HG02852 (cell line): ENCODE measurements around the gene PRIMPOL.

Source experiments
- ATAC-seq: cut with Tn5 transposase; IDR thresholded peaks from one replicate; pipeline ENCODE4 v1.9.1; 2021; ENCODE audit warnings: mild to moderate bottlenecking, moderate library complexity; ENCODE audit not compliant: unreplicated experiment

The PRIMPOL gene

DNA sequence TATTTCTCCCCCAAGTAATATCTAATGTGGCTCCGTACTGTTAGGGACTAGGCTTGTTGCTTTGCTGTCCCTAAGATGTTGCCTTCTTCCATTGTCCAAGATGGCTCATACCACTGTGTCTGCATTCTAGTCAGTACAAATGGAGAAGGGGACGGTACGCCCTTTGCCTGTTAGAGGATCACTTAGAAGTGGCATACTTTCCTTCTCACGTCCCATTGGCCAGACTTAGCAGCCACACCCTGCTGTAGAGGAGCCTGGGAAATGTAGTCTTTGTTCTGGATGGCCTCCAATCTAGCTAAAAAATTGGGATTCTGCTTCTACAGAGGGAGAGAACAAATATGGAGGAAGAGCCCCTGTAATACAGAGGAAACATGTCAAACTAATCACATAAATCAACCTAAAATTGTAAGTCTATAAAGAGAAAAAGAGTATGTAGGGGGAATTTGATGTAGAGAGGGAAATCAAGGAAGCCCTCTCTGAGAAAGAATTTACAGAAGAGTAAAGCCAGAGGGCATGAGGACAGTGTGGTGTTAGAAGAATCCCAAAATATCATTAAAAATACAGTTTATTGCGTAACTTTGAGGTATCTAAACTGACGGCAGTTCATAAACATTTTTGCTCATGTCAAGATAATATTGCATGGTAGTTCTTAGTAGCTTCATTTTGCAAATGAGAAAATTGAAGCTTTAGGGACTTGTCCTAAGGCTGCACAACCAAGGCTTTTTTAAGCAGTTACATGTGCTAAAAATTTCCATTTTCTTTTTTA, 15.1 kb downstream of the PRIMPOL start:
- ATAC-seq, result no peak

DNA sequence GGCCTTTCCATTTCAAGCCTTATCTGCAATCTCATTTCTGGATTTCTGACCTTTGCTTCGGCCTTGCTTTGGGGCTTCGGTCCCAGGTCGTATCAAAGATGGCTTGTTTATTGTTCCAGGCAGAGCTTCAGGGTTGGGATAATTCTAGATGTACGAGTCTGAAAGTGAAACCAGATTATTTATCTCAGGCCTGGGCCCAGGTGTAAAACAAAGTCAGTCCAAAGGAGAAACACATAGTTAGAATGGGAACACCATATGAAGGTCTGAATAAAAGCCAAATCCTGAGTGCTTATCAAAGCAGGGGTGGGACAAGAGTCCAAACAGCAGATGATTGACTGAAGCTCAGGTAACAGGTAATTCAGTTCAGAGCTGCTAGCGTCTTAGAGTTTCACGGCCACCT, 17.1 kb downstream of the PRIMPOL start:
- no peak for ATAC-seq

DNA sequence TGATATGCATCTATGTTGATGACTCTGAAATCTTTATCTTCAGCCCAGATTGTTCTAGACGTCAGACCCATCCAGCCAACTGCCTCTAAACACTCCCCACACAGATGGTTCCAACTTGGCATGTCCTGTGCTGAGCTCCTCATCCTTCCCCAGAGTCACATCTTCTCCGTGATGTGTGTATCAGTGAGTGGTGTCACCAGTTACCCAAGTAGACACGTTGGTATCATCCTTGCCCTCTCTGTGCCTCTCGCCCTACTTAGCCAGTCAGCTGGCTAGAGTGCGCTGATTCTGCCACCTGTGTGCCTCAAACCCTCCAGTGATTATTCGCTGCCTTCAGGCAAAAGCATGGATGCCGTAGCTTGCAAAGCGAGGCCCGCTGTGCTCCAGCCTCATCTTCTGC, 18.6 kb downstream of the PRIMPOL start:
- ATAC-seq, result no peak

DNA sequence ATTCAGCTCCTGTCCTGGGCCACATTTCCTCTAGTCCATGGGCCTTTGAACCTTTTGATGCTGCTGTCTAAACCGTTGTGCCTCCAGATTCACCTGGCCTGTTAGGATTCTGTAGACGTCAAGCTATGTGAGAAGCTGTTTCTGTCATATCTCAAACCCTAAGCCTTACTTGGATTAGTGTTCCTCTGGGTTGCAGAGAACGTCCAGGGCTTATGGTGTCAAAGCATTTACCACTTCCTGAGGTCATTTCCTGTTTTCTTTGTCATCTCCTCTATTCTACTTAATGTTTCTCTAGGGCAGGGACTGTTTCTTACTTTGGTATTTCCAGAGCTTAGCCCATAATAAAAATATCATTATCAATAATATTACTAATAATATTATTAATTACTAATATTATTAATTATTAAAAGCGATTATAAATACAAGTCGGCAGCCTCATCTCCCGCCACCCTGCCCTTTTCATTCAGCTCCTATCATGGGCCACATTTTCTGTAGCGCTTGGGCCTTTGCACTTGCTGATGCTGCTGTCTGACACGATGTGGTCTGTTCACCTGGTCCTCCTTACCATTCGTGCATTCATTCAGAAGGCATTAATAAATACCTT, 19.1 kb downstream of the PRIMPOL start:
- ATAC-seq, result peak; percentile 70

DNA sequence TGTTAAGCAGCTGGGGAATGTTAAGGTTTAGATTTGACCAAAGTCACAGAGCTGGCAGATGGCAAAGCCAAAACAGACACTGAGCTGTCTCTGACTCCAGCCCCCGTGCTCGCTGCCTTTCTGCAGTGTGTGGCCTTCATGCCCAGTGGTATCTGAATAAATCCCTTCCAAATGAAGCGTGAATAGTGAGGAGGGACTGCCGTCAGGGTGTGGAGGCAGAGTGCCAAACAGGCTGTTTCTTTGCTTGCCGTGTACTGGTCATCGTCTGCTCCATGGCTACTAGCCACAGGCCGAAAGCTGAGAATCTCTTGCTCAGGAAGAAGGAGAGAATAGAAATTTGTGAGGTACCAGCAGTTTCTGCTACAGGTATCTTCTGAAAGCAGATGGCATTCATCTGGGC, 19.7 kb downstream of the PRIMPOL start:
- ATAC-seq, result no peak

DNA sequence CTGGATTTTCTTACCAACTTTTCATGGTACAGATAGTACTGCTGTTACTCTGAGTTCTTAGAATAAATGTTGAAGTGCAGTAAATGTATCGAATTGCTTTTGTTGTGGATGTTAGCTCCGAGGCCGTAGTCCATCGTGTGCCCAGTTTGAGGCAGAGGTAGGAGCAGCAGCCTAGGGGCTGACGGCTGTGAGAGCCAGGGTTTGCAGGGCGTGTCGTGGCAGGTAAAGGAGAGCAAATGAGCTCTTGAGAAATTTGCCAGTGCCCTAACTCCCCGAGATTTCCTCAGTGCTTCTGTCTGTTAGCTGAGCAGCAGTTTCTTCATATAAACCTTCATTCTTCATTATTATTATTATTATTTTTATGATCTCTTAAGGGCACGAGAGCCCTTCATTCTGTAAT, 21.6 kb downstream of the PRIMPOL start:
- no peak for ATAC-seq

DNA sequence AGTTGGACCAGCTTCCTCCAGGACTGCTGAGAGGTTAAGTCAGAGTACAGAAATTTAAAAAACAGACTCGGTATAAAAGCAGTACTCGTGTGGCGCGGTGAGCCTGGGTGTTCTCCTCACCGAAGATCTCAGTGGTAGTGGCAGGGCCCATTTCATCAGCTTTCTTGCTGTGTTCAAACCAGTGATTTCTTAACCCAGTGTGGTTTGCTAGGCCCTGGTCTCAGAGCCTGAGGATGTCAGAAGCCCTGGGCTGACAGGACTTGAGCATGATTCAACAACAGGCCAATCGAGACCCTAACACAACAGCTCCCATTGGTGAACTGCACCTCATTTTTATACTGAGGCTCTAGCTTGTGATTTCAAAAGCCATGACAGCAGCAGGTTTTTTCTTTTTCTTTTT, 23.2 kb downstream of the PRIMPOL start:
- no peak for ATAC-seq

DNA sequence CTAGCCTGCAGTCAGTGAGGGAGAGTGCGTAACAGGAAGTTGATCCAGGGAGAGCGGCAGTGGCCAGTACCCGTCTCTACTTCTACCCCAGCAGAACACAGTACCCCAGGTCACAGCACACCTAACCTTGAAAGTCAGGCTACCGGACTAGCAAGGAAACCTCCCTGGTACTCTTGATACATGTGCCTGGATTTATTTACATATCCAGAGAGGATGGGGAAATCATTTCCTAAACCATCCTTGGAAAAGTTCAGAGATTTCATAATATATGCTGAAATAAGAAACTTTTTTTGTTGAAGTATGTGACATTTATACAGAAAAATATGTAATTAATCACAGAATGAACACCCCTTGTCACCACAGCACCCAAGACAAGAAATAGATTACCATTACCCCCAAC, 24.5 kb downstream of the PRIMPOL start:
- ATAC-seq, result no peak

DNA sequence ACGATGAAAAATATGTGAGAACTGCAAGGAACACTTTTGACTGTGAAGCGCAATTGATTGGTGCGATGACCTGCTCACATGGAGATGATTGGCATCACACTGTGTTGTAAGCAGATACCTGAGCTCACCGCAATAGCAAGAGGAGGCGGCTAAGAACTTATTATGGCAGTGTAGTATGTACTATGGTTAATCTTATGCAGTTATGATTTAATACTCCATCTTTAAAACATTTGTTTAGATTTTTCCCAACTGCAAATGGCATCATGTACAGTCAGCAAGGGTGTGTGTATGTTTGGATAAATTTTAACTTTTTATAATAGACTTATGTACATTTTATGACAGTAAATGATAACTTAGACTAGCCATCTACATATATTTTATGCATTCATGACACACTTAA, 25.5 kb downstream of the PRIMPOL start:
- ATAC-seq, result no peak

DNA sequence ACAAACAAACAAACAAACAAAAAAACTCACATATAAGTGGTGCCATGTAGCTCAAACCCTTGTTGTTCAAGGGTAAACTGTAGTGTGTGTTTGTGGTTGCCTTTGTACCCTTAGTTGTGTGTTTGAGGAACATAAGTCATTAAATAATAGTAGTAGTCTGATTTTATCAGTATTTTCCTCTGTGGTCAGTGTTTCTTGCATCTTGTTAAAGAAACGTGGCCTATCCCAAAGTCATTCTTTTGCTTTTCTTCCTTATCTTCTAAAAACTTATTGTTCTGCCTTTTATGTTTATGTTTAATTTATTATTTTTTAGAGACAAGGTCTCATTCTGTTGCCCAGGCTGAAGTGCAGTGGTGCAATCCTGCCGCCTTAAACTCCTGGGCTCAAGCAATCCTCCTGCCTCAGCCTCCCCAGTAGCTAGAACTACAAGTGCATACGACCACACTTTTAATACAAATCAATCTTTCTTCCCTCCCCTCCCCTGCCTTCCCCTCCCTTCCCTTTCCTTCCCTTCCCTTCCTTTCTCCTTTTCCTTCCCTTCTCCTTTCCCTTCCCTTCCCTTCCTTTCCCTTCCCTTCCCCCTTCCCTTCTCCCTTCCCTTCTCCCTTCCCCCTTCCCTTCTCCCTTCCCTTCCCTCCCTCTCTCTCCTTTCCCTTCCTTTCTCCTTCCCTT, 26.4 kb downstream of the PRIMPOL start:
- no peak for ATAC-seq

DNA sequence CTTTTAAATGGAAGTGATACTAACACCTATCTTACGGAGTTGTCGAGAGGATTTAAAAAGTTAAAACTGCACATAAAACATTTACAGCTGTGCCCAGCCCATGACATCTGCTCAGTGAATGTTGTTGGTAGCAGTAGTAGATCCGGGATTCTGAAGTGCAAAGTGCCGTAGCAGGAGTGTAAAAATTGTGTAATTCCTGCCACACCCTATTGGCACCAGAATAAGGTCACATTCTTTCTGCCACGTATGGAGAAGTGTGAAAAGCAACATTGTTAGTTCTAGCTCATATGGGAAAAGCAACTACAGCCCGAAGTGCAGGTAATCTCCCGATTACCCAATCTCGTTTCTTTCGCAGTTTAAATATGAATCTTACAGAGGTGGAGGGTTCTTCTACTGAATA, 31.2 kb downstream of the PRIMPOL start:
- no peak for ATAC-seq

DNA sequence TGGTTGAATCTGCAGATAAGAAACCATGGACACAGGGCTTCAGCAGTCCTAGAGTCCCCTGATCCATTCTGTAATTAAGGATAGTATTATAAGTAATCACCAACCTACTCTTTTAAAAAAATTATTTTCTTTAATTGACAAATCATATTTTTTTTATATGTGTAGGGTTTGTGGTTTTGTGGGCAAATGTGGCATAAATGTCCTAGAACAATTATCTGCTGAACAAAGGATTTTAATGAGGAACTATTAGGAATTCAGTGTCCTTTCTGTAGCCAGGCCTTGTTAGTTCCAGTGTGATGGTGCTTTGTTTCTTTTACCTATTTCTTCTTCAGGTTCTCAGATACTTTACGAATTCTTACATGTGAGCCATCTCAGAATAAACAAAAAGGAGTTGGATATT, 32.4 kb downstream of the PRIMPOL start:
- ATAC-seq, result no peak

DNA sequence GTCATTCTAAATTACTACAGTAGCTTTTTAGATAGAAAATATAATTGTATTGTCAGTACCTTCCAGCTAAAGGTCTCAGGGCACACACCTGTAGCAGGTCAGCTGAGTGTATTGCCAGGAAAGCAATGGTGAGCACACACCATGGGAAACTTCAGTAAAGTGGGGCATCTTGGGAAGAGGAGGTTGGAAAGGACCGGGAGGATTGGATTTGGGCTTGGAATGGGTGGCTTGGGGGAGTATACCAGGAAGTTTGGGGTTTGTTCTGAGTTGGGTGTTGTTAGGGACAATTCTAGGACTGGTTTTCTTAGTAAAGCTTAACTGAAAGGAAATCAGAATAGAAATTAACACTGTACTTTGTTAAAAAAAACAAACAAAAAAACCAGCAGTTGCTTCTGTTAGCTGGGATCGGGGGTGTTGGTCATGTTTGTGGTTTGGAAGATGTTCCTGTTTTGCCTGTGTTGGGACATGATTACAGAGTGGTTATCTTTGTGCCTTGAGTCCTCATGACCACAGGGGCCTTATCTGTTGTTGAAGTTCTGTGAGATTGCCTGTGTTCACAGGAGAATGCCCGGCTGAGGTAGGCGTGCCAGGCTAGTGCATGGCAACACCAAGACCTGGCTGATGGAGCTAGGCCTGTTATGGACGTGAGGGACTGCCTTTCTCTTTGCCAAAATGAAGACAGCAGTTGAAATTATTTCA, 35.1 kb downstream of the PRIMPOL start:
- no peak for ATAC-seq

DNA sequence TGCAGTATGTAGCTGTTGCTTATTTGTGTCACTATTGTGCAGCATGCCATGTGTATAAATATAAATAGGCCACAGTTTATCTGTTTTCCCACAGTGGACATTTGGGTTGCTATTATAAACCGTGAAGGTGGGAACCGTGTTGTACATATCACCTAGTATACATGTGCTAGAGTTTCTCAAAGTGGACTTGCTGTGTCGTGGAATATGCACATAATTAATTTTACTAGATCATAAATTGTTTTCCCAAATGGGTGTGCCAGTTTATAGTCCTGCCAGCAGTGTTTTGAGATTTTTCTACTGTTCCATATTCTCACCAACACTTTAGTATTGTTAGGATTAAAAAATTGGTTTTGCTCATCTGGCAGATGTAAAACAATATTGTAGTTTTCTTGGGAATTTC, 38.5 kb downstream of the PRIMPOL start:
- no peak for ATAC-seq

DNA sequence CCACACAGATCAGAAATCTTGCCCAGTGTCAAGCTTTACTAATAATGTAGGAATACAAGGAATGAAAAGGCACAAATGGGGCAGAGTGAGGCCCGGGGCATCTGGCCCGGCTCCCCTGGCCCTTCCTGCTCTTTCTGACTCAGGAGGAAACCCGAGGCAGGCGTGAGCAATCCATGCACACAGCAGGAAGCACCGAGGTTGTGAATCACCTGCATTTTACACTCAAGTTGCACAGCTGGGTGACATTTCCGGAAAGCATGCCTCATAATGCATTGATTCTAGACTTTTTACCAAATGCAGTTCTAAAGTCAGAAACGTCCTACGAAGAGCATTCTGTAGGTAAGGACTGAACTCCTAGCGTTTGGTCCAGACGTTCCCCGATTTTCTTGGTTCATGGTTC, 38.9 kb downstream of the PRIMPOL start:
- no peak for ATAC-seq

DNA sequence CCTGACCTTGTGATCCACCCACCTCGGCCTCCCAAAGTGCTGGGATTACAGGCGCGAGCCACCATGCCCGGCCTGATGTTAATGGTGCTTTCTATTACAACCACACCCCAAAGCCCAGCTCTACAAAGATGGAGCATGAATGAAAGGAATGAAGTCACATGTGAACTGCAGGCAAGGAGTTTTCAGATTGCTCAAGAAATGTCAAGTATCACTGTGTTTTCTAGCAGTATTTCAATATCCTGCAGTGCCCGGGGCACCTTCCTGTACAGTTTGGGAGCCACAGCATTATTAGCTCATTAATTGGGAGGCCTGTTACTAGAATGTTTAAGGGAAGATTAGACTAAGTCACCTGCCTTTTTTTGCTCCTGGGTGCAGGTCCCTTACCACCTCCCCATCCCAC, 40.1 kb downstream of the PRIMPOL start:
- ATAC-seq, result no peak

DNA sequence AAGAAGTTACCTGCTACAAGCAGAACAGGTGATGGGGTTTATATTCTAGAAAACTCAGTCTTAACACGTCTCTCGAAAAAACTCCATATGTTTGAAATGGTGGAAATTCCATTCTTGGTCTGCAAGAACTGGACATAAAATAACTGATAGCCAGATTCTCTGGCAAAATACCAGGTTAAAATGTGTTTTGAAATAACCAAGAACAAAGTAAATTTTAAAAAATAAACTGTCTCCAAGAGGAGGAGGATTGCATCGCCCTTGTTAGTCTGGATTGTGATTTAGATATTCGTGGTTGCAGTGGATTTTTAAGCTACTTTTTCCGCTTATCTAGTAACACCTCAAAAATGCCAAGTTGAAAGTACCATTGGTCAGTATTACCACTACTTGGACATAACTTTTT, 43.5 kb downstream of the PRIMPOL start:
- ATAC-seq, result no peak

DNA sequence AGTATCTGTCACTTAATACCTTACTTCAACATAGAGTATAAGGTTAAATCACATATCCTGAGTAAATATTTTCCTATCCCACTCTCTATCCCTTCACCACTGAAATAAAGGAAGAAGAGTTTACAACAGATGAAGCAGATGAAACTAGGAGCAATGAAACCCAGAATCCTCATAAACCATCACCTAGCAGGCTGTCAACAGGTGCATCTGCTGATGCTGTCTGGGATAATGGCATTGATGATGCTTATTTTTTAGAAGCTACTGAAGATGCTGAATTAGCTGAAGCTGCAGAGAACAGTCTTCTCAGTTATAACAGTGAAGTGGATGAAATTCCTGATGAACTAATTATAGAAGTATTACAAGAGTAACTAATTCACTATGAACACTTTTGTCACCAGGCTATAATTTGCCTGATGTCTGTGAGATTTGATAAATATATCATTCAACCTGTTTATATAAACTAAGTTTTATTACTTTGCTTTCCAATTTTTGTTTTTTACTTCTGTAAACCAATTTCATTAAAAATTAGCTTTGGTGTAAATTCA, 44.9 kb downstream of the PRIMPOL start:
- no peak for ATAC-seq

DNA sequence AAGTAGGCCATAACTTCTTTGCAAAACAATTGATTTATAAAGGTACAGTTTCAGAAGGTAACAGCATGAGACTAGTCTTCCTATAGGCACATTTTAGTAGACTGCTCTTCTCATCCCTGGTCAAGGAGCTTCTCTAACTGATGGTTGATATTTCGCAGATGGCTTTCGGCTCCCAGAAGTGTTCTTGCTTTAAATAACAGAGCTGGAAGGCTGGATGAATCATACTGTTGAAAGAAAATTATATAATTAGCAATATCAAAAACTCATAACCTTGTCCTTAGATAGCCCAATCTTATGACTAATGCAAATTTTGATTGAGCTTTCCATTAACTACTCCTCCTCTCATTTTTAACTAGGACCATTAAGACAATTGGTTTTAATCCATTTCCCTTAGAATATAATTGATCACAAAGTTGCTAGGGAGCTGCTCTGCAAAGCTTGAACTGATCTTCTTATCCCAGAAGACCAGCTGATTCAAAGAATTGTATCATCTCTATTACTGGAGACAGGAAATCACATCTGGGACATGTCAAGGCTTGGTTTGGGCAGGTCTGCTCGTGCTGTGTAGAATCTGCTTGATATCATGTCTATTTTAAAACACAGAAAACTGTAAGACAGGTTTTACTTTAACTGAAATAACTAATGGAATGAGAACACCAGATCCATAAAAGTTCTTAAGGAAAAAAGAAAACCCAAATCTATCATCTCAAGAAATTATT, 45.8 kb downstream of the PRIMPOL start:
- no peak for ATAC-seq

DNA sequence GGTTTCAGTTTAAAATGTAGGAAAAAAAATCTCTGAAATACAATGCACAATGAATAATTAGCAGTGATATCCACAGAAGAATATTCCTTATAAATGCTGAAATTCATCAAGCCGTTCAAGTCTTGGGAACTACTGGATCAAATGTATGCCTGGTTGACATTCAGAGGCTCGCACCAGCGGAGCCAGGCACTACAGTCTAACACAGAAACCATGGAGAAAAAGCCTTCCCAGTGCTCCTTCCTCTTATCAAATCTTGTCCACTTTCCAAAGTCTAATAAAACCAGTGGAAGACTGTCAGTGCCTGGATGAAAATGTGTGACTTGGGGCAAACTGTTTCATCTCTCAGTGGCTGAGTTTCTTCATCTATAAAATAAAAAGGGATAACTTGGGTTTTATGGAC, 48.4 kb downstream of the PRIMPOL start:
- ATAC-seq, result no peak

DNA sequence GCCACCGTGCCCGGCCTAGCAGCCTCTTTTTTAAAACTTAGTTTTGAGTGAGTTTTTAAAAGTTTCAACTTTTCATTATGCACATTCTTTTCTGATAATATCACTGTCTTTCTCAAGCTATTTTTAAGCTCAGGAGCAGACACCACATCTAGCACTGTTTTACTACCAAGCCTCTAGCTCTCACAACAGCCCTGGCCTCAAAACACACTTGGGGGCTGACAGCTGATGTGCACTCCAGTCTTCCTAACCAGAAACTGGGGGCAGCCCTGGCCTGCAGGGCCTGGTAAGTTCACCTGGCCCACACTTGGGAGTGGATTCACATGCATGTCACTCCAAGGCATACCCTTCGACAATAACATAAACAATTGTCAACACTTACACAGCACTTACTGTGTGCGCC, 50.4 kb downstream of the PRIMPOL start:
- ATAC-seq, result no peak
